ENCODE data around the gene ID1.
"Not testable (repeated sequence)": the region's sequence is repeated elsewhere in the genome, so short reads cannot be mapped to it uniquely, and the experiment has no call there.

The ID1 gene

DNA sequence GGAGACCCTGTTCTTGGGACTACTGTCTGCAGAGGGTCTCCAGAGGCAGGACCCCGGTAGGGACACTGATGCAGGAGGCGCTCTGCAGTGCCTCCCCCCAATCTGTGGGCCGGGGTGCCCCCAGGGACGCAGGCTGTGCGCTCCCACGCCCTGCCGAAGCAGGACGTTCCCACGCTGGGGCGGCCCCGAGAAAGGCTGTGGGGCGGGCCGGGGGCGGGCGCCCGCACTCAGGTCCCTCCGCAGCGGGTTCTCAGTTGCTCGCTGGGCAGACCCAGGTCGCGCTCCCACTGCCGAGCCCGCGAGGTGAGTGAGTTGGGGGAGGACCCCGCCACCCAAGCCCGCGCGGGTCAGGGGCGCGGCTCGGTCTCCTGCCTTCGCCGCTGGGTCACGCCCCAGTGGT is 32.6 kb downstream of the ID1 start, which contains the start of gene COX4I2:
TSS of gene COX4I2 (plus strand) at position 253 of the 400 bp plus-strand sequence. CDS start 1,106 bp downstream, outside the sequence.
- no peak for DNase-seq (ENCODE audit: low spot score)

DNA sequence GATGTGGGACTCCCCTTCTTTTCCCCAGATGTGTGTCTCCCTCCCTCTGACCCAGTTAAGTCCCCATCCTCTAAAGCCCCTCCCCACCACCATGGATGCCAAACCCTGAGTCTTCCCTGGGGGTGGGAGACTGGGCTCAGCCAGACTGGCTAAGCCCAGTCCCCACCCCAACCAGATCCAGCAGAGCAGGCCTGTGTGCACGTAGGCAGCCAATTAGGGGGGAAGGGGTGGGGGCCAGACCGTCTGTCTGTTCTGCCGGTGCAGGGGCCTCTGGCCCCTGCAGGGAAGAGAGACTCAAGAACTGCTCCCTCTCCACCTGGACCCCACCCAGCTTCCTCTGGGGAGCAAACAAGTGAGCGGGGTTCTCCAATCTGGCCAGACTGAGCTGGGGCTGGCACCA is 33.2 kb downstream of the ID1 start:
- no peak for DNase-seq (ENCODE audit: low spot score)

DNA sequence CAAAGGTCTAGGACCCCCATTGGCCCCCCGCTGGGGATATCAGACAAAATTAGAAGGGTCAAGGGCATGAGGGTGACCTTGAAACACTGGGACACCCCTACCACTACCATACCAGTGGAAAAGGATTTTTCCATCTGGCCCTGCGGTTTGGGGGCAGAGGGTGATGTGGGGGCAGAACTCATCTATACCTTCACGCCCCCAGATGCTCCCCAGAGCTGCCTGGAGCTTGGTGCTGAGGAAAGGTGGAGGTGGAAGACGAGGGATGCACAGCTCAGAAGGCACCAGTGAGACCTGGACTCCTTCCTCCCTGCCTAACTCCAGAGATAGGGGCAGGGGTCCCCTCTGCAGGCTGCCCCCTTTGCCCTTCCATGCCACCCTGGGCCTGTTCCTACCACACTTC is 33.7 kb downstream of the ID1 start:
- no peak for DNase-seq (ENCODE audit: low spot score)

DNA sequence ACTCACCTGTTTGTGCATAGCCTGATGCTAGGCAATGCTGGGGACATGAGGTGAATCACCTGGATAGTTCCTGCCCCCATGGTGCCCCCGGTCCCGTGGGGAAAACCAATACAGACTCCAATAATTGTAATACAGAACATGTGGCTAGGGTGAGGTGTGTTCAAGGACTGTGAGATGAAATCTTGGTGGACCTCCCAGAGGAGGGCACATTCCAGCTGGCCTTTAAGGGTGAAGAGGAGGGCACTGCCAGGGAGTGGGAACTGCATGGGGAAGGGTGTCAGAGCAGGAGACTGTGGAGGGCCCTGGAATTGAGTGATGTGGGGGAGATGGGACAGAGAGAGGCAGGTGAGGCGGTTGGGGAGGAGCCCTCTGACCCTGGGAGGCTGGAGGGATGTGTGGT is 35.2 kb downstream of the ID1 start:
- no peak for DNase-seq (ENCODE audit: low spot score)

DNA sequence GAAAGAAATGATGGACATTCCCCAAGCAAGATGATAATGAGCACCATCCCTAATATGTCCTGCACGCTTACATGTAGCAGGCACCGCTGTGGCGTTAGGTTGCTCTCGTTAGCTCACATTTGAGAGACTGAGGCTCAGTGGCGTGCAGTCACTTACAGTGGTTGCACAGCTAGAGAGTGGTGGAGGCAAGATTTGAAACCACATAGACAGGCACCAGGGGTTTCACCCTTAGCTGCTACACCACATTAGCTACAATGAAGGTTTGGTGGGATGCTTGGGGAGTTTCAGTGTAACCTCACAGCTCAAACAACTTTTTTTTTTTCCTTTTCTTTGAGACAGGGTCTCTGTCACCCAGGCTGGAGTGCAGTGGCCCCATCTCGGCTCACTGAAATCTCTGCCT is 36.3 kb downstream of the ID1 start:
- no peak for DNase-seq (ENCODE audit: low spot score)

DNA sequence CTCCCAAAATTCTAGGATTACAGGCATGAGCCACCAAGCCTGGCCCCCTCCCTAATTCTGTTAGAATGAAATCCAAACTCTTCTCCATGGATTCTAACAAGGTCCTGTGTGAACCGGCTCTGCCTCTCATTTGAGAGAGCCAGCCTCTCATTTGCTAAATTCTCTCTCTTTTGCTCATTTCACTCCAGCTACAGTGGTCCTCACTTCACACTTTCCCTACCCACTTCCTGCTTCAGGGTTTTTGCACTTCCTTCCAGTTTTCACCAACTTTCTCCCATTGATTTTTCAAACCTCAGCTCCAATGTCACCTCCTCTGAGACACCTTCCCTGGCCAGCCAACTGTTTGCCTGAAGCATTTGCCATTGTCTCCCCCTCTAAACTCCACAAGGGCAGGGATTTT is 37.7 kb downstream of the ID1 start:
- DNase-seq (ENCODE audit: low spot score): no peak

DNA sequence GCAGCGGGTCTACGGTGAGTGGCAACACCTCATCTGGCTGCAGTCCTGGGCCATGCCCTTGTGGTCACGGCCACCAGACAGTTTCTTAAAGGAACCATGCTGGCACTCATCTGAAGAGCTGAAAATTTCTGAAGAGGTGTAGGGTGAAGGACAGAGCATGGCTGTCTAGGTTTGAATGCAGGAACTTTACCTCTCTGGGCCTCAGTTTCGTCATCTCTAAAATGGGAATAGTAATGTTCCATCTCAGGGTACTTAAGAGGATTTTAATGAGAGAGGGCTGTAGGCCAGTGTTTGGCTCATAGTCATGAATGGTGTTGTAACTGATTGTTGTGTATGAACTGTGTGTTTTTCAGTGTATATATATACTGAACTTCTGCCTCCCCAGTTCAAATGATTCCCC is 38.4 kb downstream of the ID1 start:
- DNase-seq (ENCODE audit: low spot score): no peak

DNA sequence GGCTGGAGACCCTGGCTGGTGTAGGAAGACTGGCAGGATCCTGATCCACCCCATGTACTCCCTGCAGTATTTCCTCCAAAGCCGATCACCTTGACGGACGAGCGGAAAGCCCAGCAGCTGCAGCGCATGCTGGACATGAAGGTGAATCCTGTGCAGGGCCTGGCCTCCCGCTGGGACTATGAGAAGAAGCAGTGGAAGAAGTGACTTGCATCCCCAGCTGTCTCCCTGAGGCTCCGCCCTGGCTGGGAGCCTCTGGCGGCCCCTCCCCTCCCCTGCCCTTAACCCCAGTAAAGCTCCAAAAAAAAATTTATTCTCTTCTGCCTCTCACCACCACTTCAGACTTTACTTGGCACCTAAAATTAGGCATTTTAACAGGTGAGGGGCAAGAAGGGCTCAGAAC is 39.6 kb downstream of the ID1 start:
- DNase-seq (ENCODE audit: low spot score): no peak

DNA sequence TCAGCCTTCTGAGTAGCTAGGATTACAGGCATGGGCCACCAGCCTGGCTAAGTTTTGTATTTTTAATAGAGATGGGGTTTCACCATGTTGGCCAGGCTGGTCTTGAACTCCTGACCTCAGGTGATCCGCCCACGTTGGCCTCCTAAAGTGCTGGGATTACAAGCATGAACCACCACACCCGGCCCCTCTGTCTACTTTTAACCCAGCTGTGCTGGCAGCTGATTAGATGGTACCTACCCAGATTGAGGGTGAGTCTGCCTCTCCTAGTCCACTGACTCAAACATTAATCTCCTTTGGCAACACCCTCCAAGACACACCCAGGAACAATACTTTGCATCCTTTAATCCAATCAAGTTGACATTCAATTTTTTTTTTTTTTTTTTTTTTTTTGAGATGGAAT is 43.0 kb downstream of the ID1 start:
- not testable (repeated sequence) for DNase-seq (ENCODE audit: low spot score)

DNA sequence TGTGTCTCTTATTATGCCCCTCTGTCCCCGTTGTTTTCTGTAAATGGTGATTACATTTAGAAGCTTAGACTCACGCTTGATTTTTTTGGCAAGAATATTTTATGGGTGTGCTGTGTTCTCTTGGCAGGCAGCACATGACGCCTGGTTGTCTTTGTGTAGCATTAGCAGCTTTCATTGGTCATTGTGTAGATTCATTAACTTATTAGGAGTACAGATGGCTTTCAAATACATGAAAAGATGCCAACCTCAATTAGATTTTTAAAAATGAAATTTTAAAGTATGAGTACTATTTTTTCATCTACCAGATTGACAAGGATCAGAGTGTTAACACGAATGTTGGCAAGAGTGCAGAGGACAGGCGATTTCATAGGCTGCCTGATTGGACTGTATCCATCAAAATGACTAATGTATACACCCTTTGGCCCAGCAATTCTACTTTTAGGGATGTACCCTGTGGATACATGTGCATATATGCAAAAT is 47.9 kb downstream of the ID1 start:
- no peak for DNase-seq (ENCODE audit: low spot score)

DNA sequence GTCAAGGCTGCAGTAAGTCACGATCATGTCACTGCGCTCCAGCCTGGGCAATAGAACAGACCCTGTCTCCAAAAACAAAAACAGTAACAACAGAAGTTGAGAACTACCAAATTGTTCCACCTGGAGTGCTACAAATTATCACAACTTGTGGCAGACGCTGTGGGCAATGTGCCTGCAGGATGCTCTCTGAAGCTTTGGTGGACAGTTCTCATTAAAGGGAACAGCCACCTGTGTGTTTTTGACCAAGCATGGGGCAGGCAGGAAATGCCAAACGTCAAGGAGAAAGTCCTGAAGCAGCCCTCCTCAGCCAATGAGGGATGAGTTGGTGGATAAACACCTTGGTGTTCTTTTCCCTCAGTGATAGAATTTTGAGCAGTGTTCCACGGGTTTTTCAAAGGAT is 48.5 kb downstream of the ID1 start:
- DNase-seq (ENCODE audit: low spot score): no peak

DNA sequence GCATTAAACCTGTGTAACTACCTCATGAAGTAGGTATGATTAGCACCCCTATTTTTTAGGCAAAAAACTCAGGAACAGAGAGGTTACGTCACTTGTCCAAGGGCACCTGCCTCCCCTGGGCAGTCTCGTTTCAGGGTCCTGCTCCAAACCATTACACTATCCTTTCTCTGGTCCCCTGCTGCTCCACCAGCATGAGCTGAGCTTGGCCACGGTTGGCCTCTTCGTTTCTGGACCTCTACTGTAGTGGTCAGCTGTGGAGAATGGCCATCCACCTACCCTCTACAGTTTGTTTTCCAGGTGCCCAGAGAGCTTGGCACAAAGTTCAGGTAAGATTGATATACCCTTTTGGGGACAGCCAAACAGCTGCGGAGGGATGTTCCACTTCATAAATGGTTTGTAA is 49.4 kb downstream of the ID1 start:
- no peak for DNase-seq (ENCODE audit: low spot score)
